ENCODE results near the gene SRRM4. TPM values are rescaled to one million over a fixed set of nuclear protein-coding genes. Genes with fewer than 3 reads are reported as not detected.

The SRRM4 gene
- total and polyA plus RNA-seq, 9 donors, result 0.02 TPM; not detected in 6

DNA sequence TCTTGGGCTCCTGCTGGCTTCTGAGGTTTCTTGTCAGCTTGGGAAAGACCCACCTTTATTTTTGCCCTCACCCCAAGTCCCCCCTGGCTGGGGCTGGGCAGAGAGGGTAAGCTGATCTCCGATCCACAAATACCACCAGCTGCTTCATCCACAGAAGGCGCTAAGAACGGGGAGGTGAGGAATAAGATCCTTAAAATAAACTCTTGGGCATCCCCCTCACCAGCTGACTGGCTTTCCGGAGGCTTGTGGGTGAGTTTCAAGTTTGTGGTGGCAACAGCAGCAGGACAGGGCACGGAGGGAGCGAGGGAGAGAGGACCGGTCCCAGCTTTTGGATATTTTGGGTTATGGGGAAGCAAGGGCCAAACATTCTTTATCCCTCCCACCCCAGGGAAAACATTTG is 176.6 kb downstream of the SRRM4 start:
- TF ChIP-seq POLR2A (IDR thresholded peaks at IDR 0.05) (no peak), EP300 (IDR thresholded peaks at IDR 0.05) (no peak)
- TF ChIP-seq, protein P1, sequence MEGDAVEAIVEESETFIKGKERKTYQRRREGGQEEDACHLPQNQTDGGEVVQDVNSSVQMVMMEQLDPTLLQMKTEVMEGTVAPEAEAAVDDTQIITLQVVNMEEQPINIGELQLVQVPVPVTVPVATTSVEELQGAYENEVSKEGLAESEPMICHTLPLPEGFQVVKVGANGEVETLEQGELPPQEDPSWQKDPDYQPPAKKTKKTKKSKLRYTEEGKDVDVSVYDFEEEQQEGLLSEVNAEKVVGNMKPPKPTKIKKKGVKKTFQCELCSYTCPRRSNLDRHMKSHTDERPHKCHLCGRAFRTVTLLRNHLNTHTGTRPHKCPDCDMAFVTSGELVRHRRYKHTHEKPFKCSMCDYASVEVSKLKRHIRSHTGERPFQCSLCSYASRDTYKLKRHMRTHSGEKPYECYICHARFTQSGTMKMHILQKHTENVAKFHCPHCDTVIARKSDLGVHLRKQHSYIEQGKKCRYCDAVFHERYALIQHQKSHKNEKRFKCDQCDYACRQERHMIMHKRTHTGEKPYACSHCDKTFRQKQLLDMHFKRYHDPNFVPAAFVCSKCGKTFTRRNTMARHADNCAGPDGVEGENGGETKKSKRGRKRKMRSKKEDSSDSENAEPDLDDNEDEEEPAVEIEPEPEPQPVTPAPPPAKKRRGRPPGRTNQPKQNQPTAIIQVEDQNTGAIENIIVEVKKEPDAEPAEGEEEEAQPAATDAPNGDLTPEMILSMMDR (IDR thresholded peaks at IDR 0.05), result no peak
- Histone ChIP-seq H3K27ac (no peak overlapping the region), H3K36me3 (no peaks in the 10 kb centered on the region)

DNA sequence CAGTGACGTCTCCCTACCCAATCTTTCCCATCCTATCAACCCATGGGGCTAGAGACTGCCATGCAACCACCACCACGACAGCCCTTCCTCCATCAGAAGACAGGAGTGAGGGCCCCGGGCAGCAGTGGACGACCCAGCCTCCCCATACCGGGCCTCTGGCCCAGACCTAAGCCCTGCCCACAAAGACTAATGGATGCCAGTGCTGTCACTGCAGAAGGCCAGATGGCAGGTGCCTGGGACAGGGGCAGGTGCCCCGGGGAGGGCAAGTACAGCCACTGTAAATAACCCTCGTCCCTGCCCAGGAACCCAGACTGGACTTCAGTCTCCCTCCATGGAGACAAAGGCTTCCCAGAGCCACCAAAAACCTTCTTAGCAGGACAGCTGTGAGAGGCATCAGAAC is 177.1 kb downstream of the SRRM4 start:
- no peaks in the 10 kb centered on the region for H3K36me3 ChIP-seq
- no peak overlapping the region for H3K4me3 ChIP-seq
- no peak overlapping the region for H3K27ac ChIP-seq
- H3K4me1 ChIP-seq (ENCODE audit: insufficient read depth), result peaks cover 3% of the 10 kb centered on the region
- 67 to 70% (median 70%) methylated on average over 7 of the region's 7 CpGs for WGBS, 3 donors
- no peaks in the 10 kb centered on the region for H3K9me3 ChIP-seq
- no peak for TF ChIP-seq EP300 (IDR thresholded peaks at IDR 0.05)
- TF ChIP-seq POLR2A (IDR thresholded peaks at IDR 0.05), result no peak
- TF ChIP-seq, protein P1 (IDR thresholded peaks at IDR 0.05), result no peak
- H3K27me3 ChIP-seq, result no peaks in the 10 kb centered on the region
- intact Hi-C loops (cut with DNase I), result no loop called here
- DNase-seq, result no peak

More for the DNA sequence above, 176.6 kb downstream of the SRRM4 start:
- no peaks in the 10 kb centered on the region for H3K9me3 ChIP-seq
- DNase-seq, result no peak
- WGBS, 3 donors, result 71 to 79% (median 79%) methylated on average over 7 of the region's 7 CpGs
- no peaks in the 10 kb centered on the region for H3K27me3 ChIP-seq
- intact Hi-C loops (cut with DNase I), result no loop called here
- H3K4me3 ChIP-seq, result no peak overlapping the region
- H3K4me1 ChIP-seq (ENCODE audit: insufficient read depth), result peaks cover 3% of the 10 kb centered on the region

DNA sequence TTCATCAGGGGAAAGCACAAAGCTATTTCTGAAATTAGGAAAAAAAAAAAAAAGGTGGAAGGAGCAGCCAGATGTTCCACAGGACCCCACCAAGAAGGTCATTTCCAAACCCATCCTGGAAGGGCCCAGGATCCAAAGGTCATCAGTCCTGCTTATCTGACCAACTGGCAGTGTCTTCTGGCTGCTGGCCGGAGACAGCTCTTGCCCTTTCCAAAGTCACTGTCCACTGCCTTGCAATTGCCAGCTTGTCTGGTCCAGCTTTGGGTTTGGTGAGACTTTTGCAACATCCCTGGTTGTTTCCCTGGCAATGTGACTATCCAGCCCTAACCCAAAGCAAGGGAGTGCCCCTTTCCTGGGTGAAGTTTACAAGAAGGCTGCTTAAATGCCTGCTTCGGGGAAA is 178.5 kb downstream of the SRRM4 start:
- Histone ChIP-seq H3K27me3 (no peaks in the 10 kb centered on the region), H3K27ac (no peak overlapping the region), H3K36me3 (no peaks in the 10 kb centered on the region), H3K9me3 (no peaks in the 10 kb centered on the region), H3K4me1 (ENCODE audit: insufficient read depth) (peaks cover 1% of the 10 kb centered on the region), H3K4me3 (no peak overlapping the region)
- no peak for TF ChIP-seq POLR2A (IDR thresholded peaks at IDR 0.05)
- TF ChIP-seq EP300 (IDR thresholded peaks at IDR 0.05), result no peak
- TF ChIP-seq, protein P1 (IDR thresholded peaks at IDR 0.05), result no peak
- intact Hi-C loops (cut with DNase I), result no loop called here
- no peak for DNase-seq
- WGBS, 3 donors, result 77 to 90% (median 84%) methylated on average over 2 of the region's 2 CpGs

DNA sequence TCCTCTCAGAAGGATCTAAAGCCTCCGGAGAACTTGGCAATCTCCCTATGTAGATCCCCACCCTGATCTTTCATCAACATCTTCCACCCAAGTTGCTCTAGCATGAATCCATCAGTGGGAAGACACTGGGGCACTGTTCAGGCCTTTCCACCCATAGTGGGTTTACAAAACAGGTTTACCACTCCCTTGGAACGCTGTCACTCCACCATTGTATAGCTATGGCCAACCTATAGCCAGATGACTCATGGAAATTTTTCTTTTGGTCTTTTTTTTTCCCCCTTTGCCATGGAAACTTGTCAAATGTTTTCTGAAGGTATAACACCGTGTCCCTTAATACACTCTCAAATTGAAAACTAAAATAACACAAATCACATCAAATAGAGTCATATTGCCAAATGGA is 186.6 kb downstream of the SRRM4 start:
- no peaks in the 10 kb centered on the region for H3K9me3 ChIP-seq
- no peak overlapping the region for H3K27ac ChIP-seq
- H3K36me3 ChIP-seq, result no peaks in the 10 kb centered on the region
- intact Hi-C loops (cut with DNase I), result no loop called here
- TF ChIP-seq, protein P1 (IDR thresholded peaks at IDR 0.05), result no peak
- TF ChIP-seq POLR2A (IDR thresholded peaks at IDR 0.05), result no peak
- TF ChIP-seq EP300 (IDR thresholded peaks at IDR 0.05), result no peak
- H3K4me3 ChIP-seq, result no peak overlapping the region
- no peaks in the 10 kb centered on the region for H3K27me3 ChIP-seq
- H3K4me1 ChIP-seq (ENCODE audit: insufficient read depth), result no peaks in the 10 kb centered on the region
- no peak for DNase-seq
- WGBS, 3 donors, result 69 to 84% (median 75%) methylated on average over 3 of the region's 3 CpGs
